Activated T-cell treated with anti-CD3 and anti-CD28 coated beads, Interleukin-2, amount 50 U/mL, for 48 hours (primary cell): ENCODE results near the gene SP6.

Experiments used
- DNase-seq, 2 experiments: peaks; one replicate each; pipeline ENCODE4 v3.0.0-alpha.2; 2020

The SP6 gene

GRCh38 chr17:47831003-47831933 is 19.7 kb downstream of the SP6 start, which contains the start of the genes LRRC46 and MRPL10:
Gene LRRC46 (plus strand): TSS chr17:47831670. CDS start chr17:47831990, 320 bp downstream.
Gene MRPL10 (minus strand): TSS chr17:47831541. CDS start chr17:47831511, 30 bp downstream.
- DNase-seq: peak; percentile 92 to 95

- no peak for DNase-seq
Observed at GRCh38 chr17:47830396-47831002, 20.5 kb downstream of the SP6 start.

- no peak for DNase-seq
Observed at GRCh38 chr17:47829870-47830269, 21.1 kb downstream of the SP6 start.

DNA sequence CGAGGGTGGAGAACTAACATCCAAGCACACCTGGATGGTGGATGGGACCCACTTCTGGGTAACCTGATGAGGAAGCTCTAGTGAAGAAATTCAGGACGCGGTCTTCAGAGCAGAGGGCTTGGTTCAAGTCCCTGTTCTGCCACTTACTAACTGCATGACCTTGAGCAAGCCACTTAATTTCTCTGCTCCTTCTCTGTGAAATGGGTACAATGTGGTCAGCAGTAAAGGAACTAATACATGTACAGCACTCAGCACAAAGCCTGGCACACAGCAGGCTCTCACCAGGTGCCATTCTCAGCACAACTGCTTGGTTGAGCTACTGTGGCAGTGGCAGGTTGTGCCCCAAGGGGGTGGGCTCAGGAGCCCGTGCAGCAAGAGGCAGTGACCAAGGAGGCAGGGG is 27.4 kb downstream of the SP6 start:
- DNase-seq: no peak

DNA sequence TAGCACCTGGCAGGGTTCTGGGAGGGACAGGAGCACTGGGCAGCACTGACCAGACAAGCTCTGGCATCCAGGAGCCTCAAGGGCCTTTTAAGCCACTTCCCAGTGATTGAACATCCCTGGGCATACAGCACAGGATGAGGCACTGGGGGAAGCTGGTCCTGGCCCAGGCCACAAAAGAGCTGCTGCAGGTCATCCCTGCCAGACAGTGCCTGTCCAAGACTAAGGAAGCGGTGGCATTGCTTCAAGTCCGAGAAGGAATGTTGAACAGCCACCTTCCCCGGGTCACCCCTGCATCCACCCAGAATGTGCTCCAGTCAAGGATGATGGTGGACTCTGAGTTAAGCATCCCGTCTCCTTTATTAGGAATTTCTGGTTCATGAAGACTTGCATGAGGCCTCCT is 28.2 kb downstream of the SP6 start:
- no peak for DNase-seq

DNA sequence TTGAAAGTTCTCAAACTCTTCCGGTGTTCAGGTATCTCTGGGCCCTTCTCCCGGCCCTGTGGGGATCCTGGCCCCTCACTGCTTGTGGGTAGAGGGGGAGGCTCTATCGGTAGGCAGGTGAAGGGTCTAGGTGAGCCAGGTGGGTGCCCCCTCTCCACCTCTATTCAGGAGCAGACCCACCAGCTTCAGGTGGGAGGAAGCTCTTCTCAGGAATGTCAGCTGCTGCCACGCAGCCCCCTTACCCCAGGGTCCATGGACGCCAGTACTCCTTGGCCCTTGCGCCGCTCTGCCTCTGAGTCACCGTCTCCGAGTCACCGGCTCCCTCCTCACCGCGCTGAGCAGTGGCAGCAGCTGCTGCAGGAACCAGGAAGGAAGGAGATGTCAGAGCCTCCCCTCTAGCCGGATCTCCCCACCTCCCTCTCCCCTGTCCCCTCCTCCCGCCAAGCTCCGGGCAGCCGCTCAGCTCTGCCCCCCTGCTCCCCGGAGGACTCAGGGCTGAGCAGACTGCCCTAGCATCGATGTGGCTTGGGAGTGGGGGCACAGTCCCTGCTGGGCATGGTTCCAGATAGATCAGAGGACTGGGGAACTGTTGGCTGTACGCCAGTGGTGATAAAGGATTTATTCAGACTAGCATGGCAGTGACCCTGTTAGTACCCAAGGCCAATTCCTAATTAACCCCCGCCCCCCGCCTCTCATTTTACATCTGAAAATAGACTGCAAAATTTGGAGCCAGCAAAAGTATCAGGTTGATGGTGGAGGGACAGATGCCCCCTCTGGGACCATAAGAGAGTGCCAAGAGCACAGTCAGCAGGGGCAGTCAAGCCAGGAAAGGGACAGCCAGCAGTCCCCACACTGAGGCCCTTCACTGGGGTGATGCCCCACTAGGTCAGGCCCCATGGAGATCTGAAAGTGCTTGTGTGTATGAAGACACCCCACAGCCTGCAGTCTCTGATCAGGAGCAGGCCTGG is 29.3 kb downstream of the SP6 start, which contains the start of gene OSBPL7:
OSBPL7 (minus strand) TSS at position 371 of the 968 bp plus-strand sequence. CDS start 1,516 bp downstream, outside the sequence.
- DNase-seq: peak; percentile 77 to 83

DNA sequence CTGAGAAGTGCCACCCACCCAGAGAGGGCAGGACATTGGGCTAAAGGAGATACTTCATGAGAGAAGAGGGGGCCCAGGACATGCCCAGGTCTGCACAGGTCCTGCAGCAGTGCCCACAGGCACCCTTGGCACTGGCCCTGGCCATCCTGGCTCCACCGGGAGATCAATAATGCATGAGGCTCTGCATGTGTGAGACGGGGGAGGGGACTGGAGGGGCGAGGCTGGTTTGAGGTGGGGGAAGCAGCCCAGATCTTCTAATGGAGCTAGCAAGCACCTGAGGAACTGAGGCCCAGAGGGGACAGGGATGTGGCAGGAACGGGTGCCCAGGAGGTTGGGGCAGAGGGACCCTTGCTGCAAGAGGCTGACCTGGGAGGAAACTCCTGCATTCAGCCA is 29.9 kb downstream of the SP6 start:
- DNase-seq: no peak

- DNase-seq: no peak
Observed at GRCh38 chr17:47820033-47820789, 30.8 kb downstream of the SP6 start.

DNA sequence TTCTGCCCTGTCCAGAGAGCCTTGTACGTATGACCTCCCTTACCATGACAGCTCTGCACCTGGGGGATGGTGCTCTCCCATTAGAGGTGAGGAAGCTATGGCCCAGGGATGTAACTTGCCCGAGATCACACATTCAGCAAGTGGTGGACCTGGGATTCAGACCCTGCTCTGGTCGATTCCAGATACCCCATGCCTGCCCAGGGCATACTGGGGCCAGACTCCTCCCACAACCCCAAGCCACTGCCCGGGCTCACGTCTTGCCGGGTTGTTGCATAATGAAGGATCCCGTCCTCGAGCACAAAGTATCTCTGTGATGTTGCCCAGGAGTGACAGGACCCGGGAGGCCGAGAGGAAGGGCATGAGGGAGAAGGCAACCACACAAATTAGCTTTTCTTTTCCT is 31.5 kb downstream of the SP6 start:
- no peak for DNase-seq

DNA sequence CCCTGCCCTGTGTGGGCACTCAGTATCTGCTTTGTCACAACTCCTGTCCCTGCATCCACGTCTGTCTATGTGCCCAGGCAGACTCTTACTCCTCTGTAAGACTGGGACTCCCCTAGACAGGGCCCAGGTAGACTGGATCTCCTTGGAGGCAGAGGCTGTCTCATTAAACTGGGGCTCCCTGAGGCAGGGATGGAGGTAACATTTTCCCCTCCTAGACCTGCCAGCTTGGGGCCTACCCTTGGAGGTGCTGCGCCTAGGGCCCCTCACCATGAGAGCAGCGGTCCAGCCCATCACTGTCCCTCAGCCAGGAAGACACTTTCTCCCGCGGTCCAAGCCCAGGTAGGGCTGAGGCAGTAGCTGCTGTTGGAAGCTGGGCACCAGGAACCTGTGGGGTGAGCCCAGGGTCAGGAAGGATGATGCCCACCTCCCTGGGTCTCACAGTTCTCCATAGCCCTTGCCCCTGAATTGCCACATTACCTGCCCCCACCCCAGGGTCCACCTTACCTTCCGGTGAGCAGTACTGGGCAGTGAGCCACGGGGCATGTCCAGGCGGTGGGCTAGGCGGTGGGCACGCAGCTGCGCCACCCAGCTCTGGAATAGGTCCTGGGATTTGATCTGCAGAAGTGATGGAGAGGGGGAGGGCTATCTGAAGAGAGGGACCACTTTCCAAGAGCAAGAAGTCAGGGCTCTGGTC is 32.8 kb downstream of the SP6 start:
- no peak for DNase-seq

GRCh38 chr17:47816947-47817346 is 34.0 kb downstream of the SP6 start:
- DNase-seq: no peak

- no peak for DNase-seq
Observed at GRCh38 chr17:47816111-47816735, 34.7 kb downstream of the SP6 start.

- DNase-seq: no peak
Observed at GRCh38 chr17:47815106-47815918, 35.7 kb downstream of the SP6 start.

DNA sequence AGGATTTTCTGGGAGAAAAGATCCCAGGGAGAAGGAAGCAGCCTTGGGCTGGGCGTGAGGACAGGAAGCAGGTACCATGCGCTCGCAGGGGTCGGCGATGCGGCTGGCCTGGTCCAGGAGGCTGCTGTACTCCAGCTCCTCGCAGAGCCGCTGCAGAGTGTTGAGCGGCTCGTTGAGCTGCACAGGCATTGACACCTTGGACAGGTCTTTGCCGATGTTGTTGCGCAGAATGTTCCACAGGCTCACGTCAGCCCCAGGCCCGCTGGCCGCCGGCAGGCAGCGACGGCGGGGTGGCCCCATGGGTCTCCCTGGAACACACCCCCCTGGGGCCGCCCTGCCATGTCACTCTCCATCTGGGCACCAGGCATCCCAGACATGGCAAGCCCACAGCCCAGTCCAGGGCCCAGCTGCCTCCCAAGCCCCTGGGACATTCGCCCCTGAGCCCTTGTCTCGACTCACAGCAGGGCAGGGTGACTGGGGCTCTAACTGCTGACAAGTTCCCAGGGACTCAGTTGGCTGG is 37.4 kb downstream of the SP6 start:
- no peak for DNase-seq

GRCh38 chr17:47813077-47813476 is 37.9 kb downstream of the SP6 start:
- no peak for DNase-seq

DNA sequence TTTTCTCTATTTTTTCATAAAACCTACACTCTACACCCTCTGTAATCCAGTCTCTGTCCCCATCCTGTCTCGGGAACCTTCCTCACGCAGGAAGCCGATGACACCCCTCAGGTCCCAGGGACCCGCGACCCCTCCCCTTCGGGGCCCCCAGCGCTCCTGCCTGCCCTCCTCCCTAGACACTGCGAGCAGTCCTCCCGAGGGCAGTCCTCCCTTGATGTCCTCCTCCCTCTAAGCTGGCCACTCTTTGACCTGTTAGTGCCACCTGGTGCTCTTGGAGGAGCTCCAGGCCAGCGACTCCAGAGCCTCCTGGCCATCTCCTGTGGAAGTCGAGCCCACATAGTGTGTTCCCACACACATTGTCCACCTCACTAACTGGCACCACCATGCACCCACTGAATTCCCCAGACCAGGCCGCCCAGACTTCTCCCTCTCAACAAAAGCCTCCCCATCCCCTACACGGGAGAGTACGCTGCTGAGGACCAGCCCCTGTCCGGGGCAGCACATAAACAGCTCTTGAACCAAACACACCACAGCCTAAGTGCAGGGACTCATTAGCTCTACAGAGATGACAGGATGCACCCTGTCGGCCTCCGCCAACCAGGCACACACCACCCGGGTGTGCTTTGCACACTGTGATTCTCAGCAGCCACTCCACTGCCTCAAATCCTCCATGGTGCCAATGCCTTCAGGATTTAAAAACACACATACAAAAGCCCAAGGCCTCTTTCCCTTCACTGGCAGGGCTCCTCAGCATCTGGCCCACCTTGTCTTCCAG is 38.6 kb downstream of the SP6 start:
- DNase-seq: no peak

GRCh38 chr17:47811709-47812108 is 39.3 kb downstream of the SP6 start:
- no peak for DNase-seq

DNA sequence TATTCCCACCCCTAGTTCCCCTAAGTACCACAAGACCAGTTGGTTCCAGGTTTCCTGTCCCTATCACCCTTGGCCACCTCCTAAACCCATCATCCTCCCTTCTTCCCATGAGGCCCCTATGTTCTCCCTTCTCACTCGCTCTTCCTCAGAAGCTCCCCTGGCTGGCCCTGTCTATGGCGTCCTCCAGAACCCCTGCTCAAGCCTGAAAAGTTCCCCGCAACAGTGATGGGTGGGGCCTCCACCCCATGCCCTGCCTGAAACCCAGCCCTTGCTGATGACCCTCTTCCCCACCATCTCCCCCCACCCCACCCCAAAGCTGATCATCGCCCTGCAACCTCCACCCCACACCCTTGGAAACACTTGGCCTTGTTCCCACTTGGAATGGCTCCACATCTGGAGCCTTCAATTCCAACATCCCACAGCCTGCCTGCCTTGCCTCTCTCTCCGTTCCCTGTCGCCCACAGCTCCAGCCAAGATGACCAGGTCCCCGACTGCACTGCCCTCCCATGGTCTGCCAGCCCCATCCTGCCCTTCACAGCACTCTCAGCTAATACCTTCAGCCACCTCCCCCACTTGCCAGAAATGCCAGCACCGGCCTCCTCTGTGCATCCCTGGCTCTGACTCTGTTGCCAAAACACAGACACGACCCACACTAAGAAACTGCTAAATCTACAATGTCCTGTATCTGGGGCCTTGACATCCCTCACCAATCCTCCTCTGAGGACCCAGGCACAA is 39.9 kb downstream of the SP6 start:
- DNase-seq: no peak
